ENCODE measurements around the gene PCDHA4. TPM values are rescaled to one million over a fixed set of nuclear protein-coding genes. Genes with fewer than 3 reads are reported as not detected.
"Not testable (repeated sequence)": the region's sequence is repeated elsewhere in the genome, so short reads cannot be mapped to it uniquely, and the experiment has no call there.

PCDHA4 gene
- total and polyA plus RNA-seq, 2 of the 8 experiments (the other 6 are each of a cell fraction or from before 2014, with no cell fraction given), result 3.7 to 5.7 TPM

- no peak for TF ChIP-seq CTCF (IDR thresholded peaks at IDR 0.05; ENCODE audit: control extremely low read depth in 1 of 3, insufficient read depth in 1 of 3, low read depth in 1 of 3, low read length in 3 of 3)
- no peak for TF ChIP-seq BACH1 (IDR thresholded peaks at IDR 0.05; ENCODE audit: low read length)
- no peak for TF ChIP-seq GABPA (IDR thresholded peaks at IDR 0.05; ENCODE audit: borderline replicate concordance, insufficient read depth, low read length)
- TF ChIP-seq SUZ12 (IDR thresholded peaks at IDR 0.05; ENCODE audit: low read length), result no peak
- no peak for TF ChIP-seq RNF2 (IDR thresholded peaks at IDR 0.05; ENCODE audit: borderline replicate concordance, low read depth, low read length, missing control alignments, poor library complexity, severe bottlenecking)
- TF ChIP-seq POLR2AphosphoS5 (IDR thresholded peaks at IDR 0.05; ENCODE audit: low read depth, low read length), result no peak
- no peak for TF ChIP-seq PHF8 (conservative IDR thresholded peaks at IDR 0.05; ENCODE audit: low read depth, low read length)
- TF ChIP-seq CHD1 (IDR thresholded peaks at IDR 0.05; ENCODE audit: low read depth, low read length), result no peak
- no peak for TF ChIP-seq TAF1 (IDR thresholded peaks at IDR 0.05; ENCODE audit: low read depth, low read length)
Measured at GRCh38 chr5:140822281-140822629, 15.4 kb downstream of the PCDHA4 start (continued).

- H3K4me2 ChIP-seq (ENCODE audit: insufficient read depth in 1 of 2, low read depth in 2 of 2, low read length in 2 of 2); H2AK5ac ChIP-seq (ENCODE audit: low read depth, low read length); H3K23ac ChIP-seq (ENCODE audit: insufficient read length); H3K56ac ChIP-seq (replicated peaks; ENCODE audit: insufficient read length, low read depth, low read length); H3K18ac ChIP-seq (ENCODE audit: extremely low read depth, low read length); H3K4me1 ChIP-seq (replicated peaks in 1 of 4; ENCODE audit: control insufficient read depth in 3 of 4, insufficient read depth in 4 of 4, low read length in 3 of 4); H4K91ac ChIP-seq (replicated peaks; ENCODE audit: insufficient read length, low read length); H3K9me3 ChIP-seq (ENCODE audit: insufficient read depth in 2 of 2, low read depth in 1 of 2, low read length in 1 of 2); H2BK15ac ChIP-seq (ENCODE audit: low read length); H4K8ac ChIP-seq (ENCODE audit: extremely low read depth, insufficient read depth, low read length); H2BK120ac ChIP-seq (replicated peaks; ENCODE audit: low read depth, low read length); H4K5ac ChIP-seq (ENCODE audit: insufficient read length, low read depth, low read length); H3K23me2 ChIP-seq (ENCODE audit: low read depth, low read length); H3K36me3 ChIP-seq (ENCODE audit: control insufficient read depth in 2 of 4, insufficient read depth in 4 of 4, low read length in 3 of 4); H3K4me3 ChIP-seq (ENCODE audit: extremely low read depth in 1 of 4, insufficient read depth in 2 of 4, low read depth in 3 of 4, low read length in 4 of 4); H3K9ac ChIP-seq (replicated peaks in 1 of 4; ENCODE audit: extremely low read depth in 1 of 4, low read depth in 3 of 4, low read length in 3 of 4); H3K4ac ChIP-seq (replicated peaks; ENCODE audit: insufficient read length, low read depth, low read length); H3K27ac ChIP-seq (ENCODE audit: low read depth, low read length); H2AFZ ChIP-seq (ENCODE audit: low read length); H3K14ac ChIP-seq (ENCODE audit: insufficient read length); H3K79me1 ChIP-seq (ENCODE audit: low read depth, low read length); POLR2A ChIA-PET (ENCODE audit: partially characterized antibody); H2BK20ac ChIP-seq (ENCODE audit: low read length); FAIRE-seq; H3K79me2 ChIP-seq (ENCODE audit: control insufficient read depth in 1 of 2, insufficient read depth in 2 of 2, low read length in 2 of 2); H2BK12ac ChIP-seq (ENCODE audit: low read depth, low read length); H4K20me1 ChIP-seq (replicated peaks in 1 of 2; ENCODE audit: control insufficient read depth in 1 of 2, insufficient read depth in 2 of 2, low read length in 2 of 2); H2BK5ac ChIP-seq (ENCODE audit: low read depth, low read length); DNase-seq (ENCODE audit: low read depth in 1 of 2, low spot score in 2 of 2); H3K27me3 ChIP-seq (replicated peaks in 1 of 4; ENCODE audit: control insufficient read depth in 3 of 4, extremely low read depth in 1 of 4, insufficient read depth in 3 of 4, low read length in 3 of 4): not testable (repeated sequence)
- CTCF ChIA-PET (ENCODE audit: partially characterized antibody), result interaction anchor here (1.8 to 5.5 kb wide), 2 partner anchors 15 to 18 kb away, joined by 11 to 49 read pairs; partner anchors contain the start of genes PCDHA4 and PCDHA8
- 93% methylated on average over 32 of the region's 48 CpGs; no CpG with 5 or more reads in 1 of the 2 experiments for WGBS, 2 experiments (ENCODE audit: extremely low coverage in 1 of 2, insufficient coverage in 1 of 2, insufficient read length in 1 of 2, insufficient replicate concordance in 2 of 2, low coverage in 1 of 2, low lambda C conversion rate in 2 of 2, missing lambda C conversion rate in 1 of 2)
Measured at GRCh38 chr5:140822969-140823368, 16.1 kb downstream of the PCDHA4 start.
